SIG-M5 (cell line): ENCODE data around the gene COMMD1.
"Not testable (repeated sequence)": the region's sequence is repeated elsewhere in the genome, so short reads cannot be mapped to it uniquely, and the experiment has no call there.

Source experiments
- DNase-seq: peaks from one replicate; lab custom pipeline; 2025; lab: John Stamatoyannopoulos, UW

Gene COMMD1

DNA sequence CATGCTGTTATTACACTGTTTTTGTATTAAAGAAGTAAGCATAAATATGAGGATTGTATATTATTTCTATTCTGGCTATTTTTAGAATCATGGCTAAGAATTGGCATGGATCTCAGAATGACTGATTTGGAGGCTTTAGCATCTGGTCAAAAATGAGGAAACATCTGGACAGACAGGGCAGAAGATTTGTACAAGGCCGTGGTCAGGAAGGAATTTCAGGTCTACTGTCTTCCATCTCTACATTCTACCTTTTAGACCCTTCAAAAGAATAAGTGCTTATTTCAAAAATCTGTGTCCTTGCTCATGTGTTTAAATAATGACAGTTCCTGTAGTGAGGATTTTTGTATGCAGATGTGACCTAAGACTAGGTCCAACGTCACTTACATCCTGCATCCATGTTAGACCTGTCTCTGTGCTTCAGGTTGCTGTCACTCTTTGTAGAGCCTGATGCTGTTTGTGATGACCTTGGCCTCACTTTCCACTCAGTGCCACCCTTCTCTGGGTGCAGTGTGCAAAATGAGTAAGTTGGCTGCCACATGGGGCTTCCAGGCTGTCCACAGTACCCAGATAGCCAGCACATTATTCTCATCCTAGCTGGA lies 235.8 kb downstream of the COMMD1 start:
- no peak for DNase-seq

DNA sequence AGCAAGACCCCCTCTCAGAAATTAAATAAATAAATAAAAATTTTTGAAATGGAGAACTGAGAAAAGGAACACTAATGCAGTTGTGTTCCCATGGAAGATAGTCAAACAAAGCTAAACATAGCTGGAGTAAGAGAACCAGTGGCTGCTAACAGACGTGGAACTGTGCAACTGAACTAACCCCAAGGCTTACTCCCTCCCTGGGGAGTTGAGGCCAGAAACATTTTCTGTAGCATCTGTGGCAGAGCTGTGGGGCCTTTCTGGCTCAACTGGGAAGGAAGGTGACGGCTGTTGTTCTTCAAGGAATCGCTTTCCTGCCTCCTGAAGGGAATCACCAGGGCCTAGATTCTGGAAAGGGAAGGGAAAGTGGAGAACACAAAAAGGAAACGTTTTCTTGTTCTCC lies 236.6 kb downstream of the COMMD1 start:
- DNase-seq: no peak

DNA sequence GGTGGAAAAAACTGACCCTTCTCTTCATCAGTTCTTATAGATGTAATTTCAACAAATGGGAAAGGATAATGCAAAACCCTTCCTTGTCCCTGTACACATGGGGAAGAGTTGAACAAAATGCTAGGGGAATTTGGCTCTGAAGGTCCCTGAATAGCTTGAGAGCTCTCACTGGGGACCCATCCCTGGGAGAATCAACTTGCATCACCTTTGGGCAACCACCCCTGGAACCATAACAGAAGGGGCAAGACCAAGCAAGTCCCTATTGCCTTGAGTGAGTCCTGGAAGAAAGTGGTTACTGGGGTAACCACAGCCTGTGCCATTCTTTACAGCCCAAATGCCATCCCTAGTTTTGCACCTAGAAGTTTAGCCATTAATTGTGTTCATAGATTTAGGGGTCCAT lies 238.2 kb downstream of the COMMD1 start:
- DNase-seq: no peak

DNA sequence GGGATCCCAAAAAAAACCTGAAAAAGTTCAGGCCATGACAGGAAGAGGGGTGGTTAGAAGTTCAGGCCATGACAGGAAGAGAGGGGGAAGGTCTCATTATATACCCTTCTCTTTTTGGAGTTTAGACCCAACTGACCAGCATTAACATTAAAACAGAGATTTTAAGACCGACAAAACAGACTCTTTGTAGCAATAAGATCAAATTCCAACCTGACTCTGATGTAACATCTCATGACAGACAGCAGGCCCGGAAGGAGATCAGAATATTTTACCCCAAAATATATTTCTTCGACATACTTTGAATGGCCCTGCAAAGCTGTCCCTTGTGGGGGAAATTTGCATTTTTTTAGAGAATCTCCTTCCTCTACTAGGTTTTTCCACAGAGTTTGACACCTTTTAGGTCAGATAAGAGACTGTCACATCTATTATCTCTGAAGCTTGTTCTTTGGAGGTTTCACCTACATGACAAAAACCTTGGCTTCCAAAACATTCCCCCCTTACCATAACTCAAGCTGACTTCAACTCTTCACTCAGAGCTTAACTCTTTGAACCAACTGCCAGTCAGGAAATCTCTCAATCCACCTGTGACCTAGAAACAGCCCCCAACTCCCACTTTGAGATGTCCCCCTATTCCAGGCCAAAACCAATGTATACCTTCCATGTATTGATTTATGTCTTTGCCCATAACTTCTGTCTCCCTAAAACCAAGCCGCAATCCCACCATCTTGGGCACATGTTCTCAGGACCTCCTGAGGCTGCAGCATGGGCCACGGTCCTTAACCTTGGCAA lies 239.4 kb downstream of the COMMD1 start:
- no peak for DNase-seq

DNA sequence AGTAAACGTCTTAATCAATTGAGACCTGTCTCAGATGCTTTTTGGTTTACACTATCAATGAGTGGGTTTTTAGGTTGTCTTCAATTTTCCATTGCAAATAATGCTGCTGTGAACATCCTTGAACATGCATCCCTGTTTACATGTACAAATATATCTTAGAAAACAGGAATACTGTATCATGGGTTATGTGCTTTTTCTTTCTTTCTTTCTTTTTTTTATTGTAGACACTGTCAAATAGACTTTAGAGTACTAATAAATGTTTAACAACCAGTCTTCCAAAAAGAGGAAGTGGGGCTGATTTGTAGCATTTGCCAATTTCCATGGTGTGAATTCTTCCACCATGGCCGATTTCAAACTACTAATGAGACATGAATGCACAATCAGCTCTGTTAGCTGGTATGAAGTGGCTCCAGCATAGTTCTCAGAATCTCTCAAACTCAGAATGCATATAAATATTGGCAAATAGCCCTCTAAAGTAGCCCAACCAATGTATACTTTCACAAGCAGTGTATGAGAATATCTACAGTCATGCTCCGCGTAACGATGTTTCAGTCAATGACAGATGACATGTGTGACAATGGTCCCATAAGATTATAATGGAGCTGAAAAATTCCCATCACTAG lies 240.1 kb downstream of the COMMD1 start:
- no peak for DNase-seq

DNA sequence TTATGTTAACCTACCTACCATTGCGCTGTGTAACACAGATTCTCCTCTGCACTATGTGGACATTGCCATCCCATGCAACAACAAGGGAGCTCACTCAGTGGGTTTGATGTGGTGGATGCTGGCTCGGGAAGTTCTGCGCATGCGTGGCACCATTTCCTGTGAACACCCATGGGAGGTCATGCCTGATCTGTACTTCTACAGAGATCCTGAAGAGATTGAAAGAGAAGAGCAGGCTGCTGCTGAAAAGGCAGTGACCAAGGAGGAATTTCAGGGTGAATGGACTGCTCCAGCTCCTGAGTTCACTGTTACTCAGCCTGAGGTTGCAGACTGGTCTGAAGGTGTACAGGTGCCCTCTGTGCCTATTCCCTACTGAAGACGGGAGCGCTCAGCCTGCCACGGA lies 241.3 kb downstream of the COMMD1 start:
- not testable (repeated sequence) for DNase-seq

DNA sequence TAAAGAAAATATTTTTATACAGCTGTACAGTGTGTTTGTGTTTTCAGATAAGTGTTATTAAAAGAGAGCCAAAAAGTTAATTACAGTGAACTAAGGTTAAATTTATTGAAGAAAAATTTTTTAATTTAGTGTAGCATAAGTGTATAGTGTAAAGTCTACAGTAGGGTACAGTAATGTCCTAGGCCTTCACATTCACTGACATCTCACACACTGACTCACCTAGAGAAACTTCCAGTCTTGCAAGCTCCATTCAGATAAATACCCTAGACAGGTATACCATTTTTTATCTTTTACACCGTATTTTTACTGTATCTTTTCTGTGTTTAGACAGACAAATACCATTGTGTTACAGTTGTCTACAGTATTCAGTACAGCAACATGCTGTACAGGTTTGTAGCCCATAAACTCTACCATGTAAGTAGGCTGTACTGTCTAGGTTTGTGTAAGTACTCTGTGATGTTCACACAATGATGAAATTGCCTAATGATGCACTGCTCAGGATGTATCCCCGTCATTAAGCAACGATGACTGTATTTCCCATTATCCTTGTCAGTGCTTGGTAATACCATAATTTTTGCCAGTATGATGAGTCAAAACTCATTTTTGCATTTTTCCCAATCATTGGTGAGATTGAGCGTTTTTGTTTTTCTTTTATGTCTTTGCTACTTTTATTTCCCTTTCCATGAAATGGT lies 242.3 kb downstream of the COMMD1 start:
- DNase-seq: no peak

DNA sequence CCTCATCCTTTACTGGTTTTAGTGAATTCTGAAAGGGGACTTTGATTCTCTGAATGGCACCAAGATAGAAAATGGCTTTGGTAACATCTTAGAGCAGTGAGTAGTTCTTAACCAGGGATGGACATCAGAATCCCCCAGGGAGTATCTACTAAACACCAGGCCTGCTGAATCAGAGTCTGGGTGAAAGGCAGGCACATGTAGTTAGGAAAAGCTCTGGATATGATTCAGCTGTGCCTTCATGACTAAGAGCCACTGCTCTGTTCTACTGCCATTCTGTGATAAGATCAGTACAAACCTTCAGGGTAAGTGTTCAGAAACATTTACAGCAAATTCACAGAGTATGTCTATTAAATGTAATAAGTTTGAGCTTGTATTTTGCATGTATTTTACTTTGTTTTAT lies 244.2 kb downstream of the COMMD1 start:
- DNase-seq: no peak

DNA sequence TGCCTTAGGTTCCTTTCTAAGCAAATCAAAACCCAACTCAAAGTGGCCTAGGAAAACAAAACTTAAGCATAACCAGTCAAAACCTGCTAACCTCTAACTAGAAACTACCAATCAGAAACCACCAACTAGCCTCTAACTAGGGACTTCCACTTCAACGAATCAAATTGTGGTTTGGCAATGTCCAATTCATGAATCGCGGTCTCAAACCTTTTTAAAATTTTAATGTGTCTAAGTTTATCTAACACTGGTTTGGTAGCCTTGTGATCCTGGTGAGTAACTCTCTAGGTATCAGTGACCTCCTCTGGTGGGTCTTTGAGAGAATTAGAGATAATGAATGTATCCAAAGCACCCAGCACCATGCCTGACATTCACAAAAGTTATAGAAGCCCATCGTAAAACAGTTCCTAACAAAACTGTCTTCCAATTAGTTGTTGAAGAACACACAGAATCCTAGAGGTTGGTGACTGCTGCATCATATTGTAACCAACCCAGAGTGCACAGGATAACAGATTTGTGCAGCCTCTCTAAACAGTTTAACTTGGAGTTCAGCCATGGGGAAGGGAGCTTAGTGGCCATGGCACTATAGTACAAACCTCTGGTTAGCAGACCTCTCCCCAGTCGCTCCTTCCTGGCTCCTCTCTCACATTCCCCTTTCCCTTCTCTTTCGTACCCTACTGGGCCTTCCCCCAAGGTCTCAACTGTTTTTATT lies 245.3 kb downstream of the COMMD1 start:
- DNase-seq: no peak

DNA sequence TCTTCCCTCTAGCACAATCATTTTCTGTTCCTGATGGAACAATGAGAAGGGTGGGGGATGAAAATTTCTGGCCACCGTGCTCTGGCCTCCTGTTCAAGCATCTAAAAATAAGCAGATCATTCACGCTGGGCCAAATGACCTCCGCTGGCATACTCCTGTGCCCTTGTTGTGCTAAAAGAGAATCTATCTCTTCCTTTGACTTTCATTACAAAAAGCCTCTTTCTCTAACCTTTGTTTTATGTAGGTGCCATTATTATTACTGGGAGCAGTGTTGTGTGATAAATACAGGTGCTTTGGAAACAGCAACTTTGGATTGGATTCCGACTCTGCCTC lies 245.8 kb downstream of the COMMD1 start:
- DNase-seq: no peak

DNA sequence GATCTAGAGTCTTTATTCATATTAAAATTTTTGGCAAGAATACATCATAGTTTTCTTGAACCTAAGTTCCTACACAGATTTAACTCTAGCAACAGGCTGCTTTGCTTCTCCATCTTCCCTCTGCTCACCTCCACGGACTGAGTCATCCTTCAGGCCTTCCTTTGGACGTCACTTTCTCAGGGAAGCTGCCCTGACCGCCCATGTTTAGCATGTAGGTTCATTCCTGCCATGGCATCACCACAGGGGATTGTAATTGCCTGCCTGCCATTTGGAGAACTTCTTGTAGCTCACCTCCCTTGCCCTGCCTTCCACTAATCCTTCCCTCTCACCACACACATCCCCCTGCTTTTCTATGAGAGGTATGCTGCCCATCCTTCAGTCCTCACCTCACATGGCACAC lies 246.5 kb downstream of the COMMD1 start:
- DNase-seq: no peak

DNA sequence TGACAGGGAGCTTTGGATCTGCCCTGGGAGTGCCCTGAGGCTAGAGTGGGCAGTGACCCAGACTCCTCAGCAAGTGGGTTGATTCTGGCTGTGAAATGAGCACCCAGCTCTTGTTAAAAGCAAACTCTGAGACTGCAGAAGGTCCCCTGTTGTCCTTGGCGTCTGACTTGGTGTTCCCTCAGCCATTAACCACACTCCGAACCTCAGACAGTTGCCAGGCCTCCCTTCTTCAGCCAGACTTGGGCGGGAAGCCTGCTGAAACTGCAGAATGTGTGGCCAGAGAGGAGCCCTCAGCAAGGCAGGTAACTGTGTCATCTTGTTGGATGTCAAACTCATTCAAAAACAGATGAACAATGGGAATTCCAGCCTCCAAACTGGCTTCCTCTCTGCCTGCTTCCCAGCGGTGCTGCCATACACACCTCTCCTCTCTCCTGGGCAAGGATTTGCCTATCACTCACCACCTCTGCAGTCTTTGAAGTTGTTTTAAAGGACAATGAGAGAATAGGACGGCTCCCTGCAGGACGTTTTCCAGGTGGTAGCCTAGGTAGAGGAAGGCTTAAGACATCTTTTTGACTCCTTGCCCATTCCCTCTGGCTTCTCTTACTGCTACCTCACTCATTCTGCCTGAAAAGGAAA lies 251.5 kb downstream of the COMMD1 start:
- no peak for DNase-seq

DNA sequence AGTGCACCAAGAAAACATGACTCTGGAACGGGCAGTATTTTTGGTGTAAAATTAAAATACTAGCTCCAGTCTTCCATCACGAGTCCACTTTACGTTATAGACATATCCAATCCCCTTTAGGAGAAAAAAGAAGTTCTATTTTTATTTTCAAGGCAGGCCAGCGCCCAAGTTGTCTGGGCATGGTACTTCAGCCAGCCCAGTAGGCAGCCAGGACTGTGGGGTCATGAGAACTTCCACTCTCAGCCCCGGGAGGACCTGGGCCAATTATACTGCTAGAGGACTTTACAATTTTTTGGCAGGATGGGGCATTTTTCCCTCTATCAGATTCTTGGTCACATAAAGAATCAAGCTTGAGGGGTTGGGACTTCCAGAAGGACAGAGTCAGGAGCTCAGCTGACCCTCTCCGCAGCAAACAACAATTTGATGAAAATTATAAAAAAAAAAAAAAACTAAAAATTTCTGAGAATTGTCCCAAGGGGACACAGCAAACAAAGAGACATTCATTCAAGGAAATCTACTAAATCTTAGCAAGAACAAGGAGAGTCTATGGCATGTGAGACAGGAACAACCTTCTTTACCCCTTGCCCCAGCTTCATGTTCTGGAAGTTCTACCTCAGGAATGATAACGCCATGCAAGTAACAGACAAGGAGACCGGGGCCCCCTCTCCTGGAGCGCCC lies 253.1 kb downstream of the COMMD1 start:
- no peak for DNase-seq

DNA sequence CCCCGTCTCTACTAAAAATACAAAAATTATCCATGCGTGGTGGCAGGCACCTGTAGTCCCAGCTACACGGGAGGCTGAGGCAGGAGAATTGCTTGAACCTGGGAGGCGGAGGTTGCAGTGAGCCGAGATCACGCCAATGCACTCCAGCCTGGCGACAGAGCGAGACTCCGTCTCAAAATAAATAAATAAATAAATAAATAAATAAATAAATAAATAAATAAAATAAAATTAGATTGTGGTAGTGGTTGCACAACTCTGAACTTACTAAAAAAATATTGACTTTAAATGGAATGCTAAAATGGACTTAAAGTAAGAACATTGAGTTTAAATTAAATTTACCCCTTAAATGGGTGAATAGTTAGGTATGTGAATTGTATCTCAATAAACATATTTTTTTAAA lies 255.2 kb downstream of the COMMD1 start:
- DNase-seq: not testable (repeated sequence)

DNA sequence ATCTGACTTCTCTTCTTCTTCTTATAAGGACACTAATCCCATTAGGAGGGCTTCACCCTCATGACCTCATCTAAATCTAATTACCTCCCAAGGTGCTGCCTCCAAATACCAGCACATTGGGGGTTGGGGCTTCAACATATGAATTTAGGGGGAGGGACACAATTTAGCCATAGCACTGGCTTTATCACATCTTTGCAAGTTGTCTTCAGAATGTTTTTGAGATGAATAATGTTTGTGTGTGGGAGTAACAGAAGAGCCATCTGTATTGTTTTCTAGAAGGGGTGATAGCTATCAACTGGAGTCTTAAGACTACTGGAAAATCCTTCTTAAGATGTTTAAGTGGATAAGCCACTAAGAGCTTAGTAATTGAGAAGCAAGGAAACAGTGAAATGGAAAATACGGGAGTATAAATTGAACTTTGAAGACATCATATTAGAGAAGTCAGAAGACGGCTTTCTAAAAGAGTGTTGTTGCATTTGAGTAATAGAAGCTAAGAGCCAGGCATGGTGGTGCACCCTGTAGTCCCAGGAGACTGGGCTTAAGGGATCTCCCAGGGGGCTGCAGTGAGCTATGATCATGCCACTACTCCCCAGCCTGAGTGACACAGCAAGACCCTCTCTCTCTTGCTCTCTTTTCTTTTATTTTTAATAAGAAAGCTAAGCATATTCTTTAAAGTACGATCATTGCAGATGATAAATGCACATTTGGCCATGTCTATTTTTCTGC lies 257.8 kb downstream of the COMMD1 start:
- no peak for DNase-seq

DNA sequence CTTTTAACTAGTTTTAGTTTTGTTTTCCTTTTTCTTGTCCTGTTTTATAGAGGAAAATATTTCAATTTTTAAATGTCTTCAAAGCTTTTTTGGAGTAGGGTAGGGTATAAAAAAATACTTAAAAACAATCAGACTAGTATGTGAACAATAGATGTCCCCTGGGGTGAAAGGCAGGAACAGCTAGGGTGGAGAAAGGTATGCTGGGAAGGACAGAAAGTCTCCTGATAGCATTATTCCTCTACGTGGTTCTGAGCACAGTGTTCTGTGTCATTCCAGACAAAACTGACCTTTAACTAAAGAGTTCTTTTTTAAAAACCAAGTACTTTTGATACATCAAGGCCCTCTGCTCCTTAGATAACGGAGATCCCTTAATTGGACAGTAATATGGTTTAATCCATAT lies 258.4 kb downstream of the COMMD1 start:
- no peak for DNase-seq

DNA sequence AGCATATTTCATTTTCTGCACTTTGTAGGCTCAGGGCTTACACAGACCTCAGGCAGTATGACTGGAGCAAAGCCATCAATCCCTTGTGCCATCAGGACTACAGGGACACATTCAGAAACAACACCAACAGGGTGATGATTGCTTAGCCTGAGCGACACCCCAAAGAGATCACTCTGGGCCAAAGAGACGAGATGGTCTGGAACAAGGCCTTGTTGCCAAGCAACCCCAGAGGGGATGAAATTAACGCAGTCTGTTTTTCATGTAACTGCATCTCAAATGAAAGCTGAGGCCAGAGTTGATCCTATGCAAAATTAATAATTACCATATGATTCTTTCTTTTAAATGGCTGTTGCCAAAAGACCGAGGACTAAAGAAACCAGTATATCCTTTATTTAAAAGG lies 270.3 kb downstream of the COMMD1 start:
- no peak for DNase-seq

DNA sequence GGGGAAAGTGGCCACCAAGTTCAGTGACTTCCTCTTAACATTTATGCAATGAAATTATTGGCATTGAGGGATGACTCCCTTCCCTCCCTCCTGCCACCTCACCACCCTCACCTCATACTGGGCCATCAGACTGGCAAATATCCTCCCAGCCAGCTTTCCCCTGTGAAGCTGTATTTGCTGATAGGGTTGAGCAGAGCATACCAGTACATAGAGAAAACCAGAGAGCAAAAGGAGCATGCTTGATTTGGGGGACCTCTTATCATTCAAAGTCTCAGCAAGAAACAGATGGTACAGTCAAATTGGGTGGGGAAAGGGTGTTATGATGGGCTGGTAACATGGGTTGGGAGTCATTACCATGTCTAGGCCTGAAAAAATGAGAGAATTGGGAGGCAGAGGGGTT lies 271.3 kb downstream of the COMMD1 start:
- DNase-seq: no peak

DNA sequence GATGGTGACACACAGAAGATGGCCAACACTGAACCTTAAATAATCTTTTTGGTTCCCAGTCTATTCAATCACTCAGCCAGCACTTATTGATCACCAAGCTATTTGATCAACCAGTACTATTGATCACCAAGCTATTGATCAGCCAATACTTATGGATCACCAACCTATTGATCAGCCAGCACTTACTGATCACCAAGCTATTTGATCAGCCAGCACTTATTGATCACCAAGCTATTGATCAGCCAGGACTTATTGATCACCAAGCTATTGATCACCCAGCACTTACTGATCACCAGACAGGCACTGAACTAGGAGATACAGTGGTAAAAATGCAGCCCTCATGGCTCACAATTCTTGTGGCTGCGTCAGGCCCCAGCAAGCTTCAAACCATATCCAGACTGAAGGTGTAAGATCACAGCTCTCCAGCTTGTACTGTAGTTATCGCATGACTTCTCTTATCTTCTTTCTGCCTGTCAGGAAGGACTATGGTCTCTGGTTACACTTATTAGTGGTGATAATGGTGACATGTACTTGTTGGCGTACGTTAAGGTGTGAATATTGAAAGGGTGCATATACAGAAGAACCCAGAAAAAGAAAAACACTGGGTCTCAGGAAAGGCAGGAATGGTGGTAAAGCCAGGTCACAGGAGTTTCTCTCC lies 272.0 kb downstream of the COMMD1 start:
- no peak for DNase-seq

DNA sequence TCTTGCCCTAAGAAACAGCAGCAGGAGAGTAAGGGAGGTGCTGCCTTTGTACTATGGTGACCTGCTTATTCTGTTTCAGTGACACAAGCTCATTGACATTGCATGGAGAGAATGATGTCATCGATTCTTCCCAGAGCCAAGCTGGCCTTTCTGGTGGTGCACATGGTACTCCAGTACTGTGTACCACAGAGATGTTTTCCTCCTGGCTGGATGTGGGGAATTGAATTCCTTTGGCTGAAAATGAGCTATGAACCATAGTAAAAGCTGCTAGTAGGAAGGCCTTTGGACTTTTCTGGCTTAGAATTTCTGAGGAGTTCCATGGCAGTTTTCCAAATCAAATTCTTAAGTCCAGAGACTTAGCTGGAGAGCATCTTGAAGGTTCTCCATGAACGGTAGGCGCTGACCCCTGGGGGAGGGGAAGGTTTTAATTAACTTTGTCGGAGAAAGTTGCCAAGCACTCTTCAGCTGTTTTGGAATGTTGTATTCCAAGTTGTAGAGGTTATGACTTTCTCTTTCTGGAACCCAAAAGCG lies 273.3 kb downstream of the COMMD1 start:
- DNase-seq: no peak
